GM21576 (cell line): ENCODE data around the gene GABARAP.

ENCODE experiments used
- ATAC-seq: cut with Tn5 transposase; IDR thresholded peaks from one replicate; pipeline ENCODE4 v1.9.1; 2021; ENCODE audit warnings: mild to moderate bottlenecking, moderate library complexity; ENCODE audit not compliant: unreplicated experiment

GABARAP gene

DNA sequence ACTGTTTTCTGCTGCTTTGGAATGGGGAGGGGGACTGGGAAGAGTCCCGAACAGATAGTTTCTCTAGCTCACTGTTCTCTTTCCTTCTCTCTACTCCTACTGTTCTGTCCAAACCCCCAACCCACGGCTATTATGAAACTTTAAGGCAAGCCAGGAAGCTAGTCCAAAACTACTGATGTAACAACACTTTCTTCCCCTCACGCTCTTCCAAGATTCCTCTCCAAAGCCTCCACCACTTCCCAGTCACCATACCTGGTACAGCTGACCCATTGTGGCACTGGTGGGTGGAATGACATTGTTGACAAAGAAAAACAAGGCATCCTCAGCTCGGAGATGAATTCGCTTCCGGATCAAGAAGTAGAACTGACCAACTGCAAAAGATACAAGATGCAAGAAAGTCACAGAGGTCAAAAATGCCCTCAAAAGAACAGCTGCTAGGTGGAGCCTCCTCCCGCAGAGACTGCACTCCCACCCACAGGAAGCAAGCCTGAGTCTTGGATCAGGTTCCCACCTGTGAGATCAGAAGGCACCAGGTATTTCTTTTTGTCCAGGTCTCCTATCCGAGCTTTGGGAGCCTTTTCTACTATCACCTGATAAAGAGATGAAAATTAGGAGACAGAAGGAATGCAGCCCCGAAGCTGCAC lies 1.0 kb downstream of the GABARAP start:
- no peak for ATAC-seq

DNA sequence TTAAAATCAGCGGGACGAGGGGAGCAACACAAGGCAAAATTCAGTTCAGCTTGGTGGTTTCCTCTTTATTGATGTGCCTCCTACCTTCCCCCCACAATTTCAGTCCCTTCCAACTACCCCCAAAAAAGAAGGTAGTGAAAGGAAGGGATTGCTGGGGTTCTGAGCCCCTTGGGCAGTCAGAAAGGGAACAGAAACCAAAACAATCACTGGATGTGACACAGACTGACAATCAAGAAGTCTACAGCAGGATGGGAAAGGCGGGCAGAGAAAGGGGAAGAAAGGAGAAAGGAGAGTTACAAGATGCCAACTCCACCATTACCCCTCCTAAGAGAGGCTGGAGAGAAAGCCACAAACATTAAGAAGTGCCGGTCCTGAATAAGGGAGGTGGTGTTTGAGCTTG lies 1.9 kb downstream of the GABARAP start:
- no peak for ATAC-seq

DNA sequence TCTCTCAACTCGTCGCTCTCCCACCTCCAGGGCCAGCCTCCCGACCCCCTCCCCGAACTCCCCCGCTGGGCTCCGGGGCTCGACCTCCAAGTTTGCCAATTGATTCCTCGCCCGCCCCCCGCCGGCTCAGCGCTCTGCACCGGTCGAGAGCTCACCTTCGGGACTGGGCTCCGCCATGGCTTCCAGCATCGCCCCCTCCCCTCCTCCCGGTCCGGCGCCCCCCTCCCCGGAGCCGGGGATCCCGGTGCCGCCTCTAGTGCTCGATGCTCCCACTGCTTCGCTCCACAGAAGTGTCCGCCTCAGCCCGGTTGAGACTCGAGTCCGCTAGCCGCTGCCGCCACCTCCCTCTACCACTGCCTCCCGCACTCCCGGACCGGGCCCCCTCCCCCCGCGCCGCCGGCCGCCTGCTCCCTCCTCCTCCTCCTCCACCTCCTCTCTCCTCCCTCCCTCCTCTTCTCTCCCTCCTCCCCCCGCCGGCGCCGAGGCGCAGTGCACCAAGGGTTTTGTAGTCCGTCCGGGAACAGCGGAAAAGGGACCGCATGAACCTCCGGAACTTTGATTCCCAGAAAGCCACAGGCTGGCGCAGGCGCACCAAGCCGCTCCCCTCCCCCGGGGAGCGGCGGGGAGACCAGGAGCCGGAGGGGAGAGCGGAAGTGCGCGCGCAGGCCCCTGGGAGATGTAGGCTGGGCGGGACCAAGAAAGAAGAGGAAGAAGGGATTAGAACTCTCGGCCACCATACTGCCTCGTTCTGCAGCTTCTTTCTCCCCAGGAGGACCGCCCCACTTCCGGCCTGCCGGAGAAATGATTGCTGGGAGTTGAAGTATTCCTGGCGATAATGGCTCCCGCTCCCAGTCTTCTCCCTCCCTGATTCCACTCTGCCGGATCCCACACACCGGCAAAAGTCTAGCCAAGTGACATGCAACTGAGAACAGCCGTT lies 2.9 kb downstream of the GABARAP start, which contains the start of gene PHF23:
TSS of gene PHF23 (minus strand) at position 367 of the 937 bp plus-strand sequence. CDS start at position 189, 178 bp downstream.
- ATAC-seq: peak; percentile 47

DNA sequence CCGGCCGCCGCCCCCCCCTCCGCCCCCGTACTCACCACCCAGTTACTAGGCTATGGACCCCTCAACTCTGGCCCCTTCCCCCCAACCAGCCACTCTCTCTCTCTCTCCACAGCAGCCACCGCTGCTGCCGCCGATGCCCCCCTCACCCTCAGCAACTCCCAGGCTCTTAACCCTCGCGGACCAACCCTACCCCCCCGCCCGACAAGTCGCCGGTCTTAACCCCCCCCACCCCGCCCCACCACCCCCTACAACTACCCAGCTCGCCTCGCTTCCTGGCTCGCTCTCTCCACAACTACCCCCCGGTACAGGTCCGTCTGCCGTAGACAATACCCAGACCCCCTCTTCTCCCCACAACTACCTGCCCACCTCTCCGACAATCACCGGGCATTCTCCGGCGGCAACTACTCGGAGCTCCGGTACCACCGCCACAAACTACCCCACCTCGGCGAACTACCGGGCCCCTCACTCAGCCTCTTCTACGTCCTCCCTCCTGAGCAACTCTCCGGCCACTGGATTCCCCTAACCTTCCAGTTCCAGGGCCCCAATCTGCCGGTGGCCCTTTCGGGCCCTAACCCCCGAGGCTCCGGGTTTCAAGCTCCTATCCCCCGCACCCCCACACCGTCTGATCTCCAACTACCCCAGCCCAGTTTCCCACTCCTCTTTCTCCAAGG lies 3.7 kb downstream of the GABARAP start:
- ATAC-seq: no peak

DNA sequence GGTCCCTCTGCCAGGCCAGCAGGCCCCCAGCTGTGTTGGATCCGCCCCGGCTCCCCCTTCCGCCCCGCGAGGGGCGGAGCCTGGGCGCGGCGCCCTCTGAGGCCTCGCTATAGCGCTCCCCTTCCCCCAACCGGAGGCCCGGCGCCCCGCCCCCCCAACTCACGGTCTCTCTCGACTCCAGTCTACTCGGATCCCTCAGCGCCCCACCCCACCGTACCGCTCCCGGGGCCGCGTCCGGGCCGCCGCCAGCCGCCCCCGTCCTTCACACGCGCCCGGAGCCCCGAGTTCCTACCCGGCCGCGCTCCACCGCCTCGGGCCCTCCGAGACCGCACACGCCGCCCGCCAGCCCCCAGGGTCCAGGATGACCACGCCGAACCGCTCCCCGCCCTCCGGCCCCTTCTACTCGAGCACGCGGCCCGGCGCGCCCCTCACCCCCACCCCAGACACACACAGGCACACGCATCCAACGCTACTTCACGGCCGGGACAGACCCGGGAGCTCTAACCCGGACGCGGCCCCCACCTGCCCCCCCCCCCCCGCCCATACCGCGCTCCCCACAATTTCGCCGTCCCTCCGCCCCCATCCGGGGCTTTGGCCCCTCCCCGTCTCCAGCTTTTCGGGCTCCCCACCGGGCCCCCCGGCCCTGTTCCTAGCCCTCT lies 4.4 kb downstream of the GABARAP start:
- no peak for ATAC-seq

DNA sequence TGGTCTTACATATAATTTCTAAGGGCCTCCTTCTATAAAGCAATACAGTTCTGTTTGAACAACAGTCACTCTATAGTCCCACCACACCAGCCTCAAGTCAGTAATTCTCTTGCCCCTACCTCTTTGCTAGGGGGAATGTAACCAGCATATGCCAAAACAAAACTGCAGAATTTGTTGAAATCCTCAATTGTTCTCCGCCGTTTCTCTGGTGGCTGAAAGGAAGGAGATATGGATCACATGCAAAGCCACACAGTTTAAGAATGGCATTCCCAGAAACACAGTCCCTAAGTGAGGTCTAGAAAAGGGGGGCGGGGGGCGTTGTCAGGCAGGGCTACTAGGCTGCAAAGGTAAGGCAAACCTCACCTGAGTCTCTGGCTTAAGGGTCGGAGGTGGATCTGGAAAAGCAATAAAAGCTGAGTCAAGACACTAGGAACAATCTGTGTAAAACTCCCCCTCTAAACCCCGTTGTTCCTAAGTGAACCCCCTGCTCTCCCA lies 4.9 kb downstream of the GABARAP start:
- ATAC-seq: no peak

DNA sequence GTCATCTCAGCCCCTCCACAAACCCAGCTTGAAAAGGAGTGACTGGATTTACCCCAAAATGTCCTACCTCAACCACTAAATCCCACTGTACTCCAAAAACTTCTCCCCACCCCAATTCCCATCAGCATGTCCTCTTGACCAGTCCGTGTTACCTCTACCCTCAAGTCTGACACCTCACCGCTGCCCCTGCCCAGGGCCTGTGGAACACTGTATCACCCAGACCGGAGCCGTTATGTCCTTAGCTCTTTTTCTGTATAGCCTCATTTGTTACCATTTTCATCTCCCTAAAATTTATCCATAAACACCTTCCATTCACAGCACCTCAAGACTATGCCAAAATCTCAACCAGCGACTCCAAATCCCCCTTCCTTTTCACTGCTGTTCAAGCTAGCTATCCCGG lies 5.4 kb downstream of the GABARAP start:
- ATAC-seq: no peak

DNA sequence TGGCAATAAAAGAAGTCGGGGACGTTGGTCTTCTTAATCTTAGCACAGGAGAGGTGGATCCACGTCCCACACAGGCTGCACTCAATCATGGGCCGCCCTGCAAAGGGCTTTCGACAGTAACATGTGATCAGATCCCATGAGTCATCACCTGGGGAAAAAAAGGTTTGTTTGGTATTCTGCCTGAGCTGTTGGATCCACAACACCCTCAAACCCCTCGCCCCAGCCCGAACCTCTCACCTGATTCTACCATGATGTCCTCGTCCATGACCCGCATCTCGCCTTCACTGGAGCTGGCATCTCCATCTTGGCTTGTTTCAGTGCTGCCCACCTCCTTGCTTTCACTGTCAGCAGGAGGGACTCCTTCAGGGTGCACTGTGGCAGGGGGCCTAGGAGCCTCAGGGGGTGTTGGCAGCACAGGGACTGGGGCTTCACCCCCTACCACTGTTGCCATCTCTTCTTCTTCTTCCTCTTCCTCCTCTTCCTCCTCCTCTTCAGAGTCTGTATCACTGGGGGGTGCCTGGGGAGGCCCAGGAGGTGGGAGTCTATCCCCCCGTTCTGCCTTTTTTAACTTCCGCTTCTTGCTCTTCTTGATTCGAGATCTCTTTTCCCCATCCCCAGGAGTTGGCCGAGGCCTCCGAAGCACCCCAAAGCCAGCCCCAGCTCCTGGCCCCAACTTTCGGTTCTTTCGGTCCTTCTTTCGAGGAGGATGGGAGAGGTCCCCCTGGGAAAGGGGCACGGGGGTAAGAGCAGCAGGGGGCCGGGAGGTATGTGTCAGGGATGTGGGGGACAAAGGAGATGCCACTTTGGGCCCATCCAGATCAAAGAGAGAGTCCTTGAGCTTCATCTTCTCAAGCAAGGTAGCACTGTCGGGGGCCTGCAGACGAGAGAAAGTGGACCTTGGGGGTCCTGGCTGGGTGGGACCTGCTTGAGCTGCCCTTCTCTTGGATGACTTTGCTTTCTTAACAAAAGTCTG lies 6.3 kb downstream of the GABARAP start:
- ATAC-seq: no peak

DNA sequence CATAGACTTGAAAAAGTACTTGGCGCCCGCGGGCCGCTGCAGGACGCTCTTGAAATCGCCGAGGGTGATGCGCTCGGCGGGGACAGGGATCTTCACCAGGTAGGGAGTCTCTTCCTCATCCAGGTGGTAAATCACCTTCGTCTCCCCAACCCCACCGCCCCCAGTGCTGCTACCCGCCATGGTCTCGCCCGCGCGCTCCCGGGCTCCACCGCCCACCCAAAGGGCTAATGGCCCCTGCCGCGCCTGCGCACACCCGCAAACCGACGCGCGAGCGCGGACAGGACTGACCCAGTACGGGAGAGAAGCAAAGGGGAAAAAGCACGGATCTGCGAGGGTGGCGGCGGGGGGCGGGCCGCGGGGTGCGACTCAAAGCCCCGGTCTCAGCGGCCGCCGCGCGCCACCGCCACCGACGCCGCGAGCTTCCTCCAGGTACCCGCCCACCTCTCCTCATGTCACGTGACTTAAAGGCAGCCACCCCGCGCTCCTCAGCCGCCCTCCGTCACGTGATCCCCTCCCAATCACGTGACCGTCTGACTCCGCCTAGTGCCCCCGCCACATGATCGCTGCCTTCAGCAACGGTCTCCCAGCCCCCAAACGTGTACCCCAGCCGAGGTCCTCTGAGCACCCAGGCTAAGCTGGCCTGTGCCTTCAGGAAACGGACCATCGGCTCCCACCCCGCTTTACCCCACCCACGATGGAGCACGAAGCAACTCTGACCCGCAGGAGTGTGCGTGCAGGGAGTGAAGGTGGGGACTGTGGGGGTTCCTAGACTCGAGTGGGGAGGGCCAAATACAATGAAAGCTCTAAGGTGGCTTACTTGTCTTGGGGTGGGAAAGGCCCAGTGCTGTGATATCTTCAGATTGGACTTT lies 7.9 kb downstream of the GABARAP start, which contains the start of gene DVL2:
TSS of gene DVL2 (minus strand) at position 435 of the 869 bp plus-strand sequence. CDS start at position 180, 255 bp downstream.
- ATAC-seq: peak; percentile 39

DNA sequence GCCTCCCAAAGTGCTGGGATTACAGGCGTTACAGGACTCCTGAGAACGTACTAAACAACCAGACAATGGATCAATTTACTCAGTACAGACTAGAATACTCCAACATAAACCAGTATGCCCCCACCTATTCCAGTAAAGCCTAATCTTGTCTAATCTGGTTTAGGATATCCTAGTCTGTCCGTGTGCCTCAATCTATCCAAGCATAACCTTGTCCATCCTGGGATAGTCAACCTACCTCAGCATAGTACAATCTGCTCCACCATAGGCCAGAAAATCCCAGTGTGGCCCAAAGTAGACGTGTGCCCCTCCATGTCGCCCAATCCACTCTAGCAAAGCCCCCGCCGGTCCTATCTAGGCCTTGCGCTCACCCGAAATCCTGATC lies 8.6 kb downstream of the GABARAP start:
- no peak for ATAC-seq

DNA sequence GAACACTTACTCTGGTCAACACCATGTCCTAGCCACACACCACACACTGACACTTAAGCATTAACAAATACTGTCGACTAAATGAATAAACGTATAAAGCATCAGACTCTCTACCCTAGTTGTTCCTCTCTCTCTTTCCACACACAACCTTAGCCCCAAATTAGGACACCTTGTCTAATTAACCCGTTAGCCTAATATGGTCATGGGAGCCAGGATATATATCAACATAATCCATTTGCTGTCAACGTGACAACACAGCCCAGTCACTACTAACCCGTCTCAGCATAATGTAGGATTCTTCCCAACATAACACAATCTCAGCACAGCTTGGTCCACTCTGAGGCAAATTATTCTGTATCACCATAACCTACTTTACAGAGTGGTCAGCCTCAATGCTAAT lies 10.1 kb downstream of the GABARAP start:
- ATAC-seq: no peak

DNA sequence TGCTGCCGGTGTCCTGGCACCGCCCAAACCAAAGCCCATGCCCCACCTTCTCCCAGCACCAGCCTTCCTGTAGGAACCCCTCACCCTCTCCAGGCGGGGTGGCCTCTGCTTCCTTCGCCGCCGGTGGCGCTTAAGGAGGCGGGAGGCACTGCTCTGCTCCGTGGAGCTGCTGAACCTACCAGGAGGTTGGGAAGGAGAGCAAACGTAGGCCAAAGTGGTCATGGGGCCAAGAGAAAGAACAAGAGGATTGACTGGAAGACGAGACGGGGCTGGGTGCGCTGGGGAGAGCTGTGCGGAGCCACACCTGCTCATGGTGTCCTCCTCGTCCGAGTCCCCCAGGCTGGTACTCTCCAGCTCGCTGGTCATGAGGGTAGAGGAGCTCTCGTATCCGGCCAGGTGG lies 12.7 kb downstream of the GABARAP start:
- no peak for ATAC-seq

DNA sequence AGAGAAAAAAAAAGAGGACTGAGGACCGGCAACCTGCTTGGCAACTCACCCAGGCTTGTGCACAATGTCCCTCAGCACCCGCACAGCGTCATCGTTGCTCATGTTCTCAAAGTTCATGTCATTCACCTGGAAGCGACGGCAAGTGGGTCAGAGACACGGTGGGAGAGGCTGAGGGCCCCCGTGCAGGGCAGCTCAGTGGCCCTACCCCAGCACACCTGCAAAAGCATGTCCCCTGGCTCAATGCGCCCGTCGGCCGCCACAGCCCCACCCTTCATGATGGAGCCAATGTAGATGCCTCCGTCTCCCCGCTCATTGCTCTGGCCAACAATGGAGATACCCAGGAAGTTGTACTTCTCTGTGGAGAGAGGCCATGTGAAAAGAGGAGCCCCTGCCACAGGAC lies 13.3 kb downstream of the GABARAP start:
- ATAC-seq: no peak

DNA sequence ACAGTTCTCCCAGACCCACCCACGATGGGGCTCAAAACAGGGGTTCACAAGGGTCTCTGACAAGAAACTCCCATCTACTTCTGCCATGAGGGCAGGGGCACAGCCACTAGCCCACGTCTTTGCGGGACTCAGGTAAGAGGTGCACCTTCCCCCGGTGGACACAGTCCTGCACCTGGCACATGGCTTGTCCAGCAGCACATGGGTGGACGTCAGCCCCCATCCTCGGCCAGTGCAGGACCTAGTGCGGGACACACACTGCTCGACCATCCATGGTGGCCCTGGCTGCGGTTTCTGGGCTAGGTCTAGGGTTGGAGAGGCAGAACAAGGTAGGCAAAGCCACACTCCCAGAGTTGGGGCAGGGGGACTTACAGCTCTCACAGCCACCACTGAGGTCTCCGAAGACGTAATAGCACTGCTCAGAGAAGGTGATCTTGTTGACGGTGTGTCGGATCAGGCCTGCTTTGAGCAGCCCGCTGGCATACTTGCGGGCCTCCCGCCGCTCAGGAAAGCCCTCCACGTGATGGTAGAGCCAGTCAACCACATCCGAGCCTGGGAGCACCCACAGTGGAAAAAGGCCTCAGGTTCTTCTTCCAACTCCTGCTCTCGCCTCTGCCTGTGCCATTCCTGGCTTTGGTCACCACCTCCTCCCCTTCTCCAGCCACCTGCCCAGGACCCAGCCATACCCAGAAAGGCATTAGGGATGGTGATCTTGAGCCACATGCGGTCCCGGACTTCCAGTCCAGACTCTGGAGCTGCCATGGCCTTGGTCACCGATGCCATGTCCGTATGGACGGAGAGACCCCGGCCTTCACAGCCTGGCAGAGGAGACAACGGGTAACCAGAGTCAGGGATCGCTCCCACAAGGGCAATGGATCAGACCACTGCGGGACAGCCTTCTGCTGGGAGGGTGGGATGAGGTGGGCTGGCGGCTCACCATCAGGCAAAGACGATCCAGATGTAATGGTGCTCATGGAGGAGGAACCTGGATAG lies 15.2 kb downstream of the GABARAP start:
- no peak for ATAC-seq

DNA sequence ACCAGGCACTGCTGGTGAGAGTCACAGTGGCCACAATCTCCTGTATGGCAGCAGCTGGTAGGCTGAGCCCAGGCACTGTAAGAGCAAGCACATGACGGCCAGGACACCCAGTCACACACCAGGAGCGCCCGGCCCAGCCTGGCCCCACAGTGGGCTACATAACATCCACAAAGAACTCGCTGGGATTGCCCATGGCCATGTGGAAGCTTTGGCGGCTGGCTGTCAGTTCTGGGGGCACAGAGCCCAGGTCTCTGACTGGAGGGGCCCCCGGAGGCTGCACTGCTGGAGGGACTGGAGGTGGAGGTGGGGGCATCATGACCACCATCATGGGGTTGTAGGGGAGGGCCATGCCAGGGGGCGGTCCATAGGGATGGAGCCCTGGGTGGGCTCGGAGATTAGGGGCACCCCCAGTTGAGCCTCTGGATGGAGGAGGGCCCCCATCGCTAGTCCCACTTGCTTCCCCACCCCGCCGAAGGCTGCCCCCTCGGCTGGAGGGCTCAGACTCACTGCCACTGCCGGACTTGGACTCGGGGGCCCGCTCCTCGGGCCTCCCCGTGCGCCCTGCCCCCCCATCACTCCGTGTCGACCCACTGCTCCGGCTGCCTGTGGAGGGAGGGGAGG lies 16.4 kb downstream of the GABARAP start:
- ATAC-seq: no peak

DNA sequence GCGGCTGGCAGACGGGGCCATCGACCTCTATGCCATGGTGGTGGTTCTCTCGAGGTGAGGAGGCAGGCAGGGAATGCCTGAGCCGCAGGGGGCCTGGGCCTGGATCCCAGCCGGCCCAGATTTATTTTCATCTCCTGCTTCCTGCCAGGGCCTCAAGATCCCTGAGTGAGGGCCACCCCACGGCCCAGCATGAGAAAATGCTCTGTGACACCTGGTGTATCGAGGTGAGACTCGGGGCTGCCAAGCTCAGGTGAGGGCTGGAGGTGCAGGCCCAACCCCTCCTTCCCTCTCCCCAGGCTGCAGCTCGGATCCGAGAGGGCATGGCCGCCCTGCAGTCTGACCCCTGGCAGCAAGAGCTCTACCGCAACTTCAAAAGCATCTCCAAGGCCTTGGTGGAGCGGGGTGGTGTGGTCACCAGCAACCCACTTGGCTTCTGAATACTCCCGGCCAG lies 17.6 kb downstream of the GABARAP start:
- ATAC-seq: no peak

DNA sequence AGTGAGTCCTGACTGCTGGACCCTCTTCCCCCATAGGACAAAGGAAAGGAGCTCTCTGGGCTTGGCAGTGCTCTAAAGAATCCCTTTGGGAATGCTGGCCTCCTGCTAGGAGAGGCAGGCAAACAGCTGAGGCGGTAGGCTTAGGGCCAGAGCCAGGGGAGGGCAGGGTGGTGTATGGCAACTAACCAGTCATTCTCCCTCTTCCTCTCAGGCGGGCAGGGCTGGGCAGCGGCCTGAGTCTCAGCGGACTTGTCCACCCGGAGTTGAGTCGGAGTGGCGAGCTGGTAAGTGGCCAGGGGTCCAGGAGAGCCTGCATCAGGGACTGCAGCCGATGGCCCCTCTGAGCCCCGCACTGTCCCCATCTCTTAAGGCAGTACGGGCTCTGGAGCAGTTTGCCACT lies 18.1 kb downstream of the GABARAP start:
- no peak for ATAC-seq
